ENCODE measurements around the gene RAPGEF6. TPM values are rescaled to one million over a fixed set of nuclear protein-coding genes. Genes with fewer than 3 reads are reported as not detected.
A peak's percentile ranks its signal among the peaks of the same experiment; 100 is the strongest.

Gene RAPGEF6
- total RNA-seq, 2 experiments from 2014 or later, result 26.7 to 31.3 TPM

- no peak overlapping the region for H3K4me3 Mint-ChIP-seq
- peak overlapping the region; percentile 23 for H3K27ac Mint-ChIP-seq
- no peaks in the 10 kb centered on the region for H3K9me3 Mint-ChIP-seq
- CTCF ChIA-PET, result interaction anchor here (1.0 to 2.5 kb wide), 4 partner anchors 8 to 106 kb away, joined by 3 to 7 read pairs (median 4); no protein-coding TSS in a partner anchor
- H3K36me3 Mint-ChIP-seq, result peaks cover 2% of the 10 kb centered on the region
- H3K4me1 Mint-ChIP-seq (ENCODE audit: low read depth), result peaks cover 78% of the 10 kb centered on the region
- DNase-seq, result no peak
- no peaks in the 10 kb centered on the region for H3K27me3 Mint-ChIP-seq
- POLR2A ChIA-PET, result interaction anchor here (2.0 kb wide), 2 partner anchors 8 to 14 kb away, joined by 7 to 11 read pairs; no protein-coding TSS in a partner anchor
- intact Hi-C loops (cut with micrococcal nuclease), result loop anchor here (2.0 to 10.0 kb wide), 4 partner anchors 15 to 891 kb away; partner anchors contain the start of gene LYRM7
Measured at GRCh38 chr5:131533836-131534235, 101.2 kb downstream of the RAPGEF6 start.

- Mint-ChIP-seq H3K4me3 (peak overlapping the region; percentile 75), H3K9me3 (no peaks in the 10 kb centered on the region), H3K36me3 (no peaks in the 10 kb centered on the region), H3K27ac (peak overlapping the region; percentile 91), H3K27me3 (no peaks in the 10 kb centered on the region), H3K4me1 (ENCODE audit: low read depth) (peaks cover 72% of the 10 kb centered on the region)
- CTCF ChIA-PET, result interaction anchor here (0.7 to 2.5 kb wide), 6 partner anchors 8 to 136 kb away, joined by 3 to 8 read pairs (median 4); no protein-coding TSS in a partner anchor
- POLR2A ChIA-PET, result interaction anchor here (0.6 to 2.0 kb wide), 3 partner anchors 10 to 145 kb away, joined by 4 to 11 read pairs (median 7); no protein-coding TSS in a partner anchor
- intact Hi-C loops (cut with micrococcal nuclease), result loop anchor here (1.0 to 10.0 kb wide), 6 partner anchors 9 to 893 kb away; partner anchors contain the start of gene LYRM7
- no peak for DNase-seq
Measured at GRCh38 chr5:131532031-131532640, 102.9 kb downstream of the RAPGEF6 start.

DNA sequence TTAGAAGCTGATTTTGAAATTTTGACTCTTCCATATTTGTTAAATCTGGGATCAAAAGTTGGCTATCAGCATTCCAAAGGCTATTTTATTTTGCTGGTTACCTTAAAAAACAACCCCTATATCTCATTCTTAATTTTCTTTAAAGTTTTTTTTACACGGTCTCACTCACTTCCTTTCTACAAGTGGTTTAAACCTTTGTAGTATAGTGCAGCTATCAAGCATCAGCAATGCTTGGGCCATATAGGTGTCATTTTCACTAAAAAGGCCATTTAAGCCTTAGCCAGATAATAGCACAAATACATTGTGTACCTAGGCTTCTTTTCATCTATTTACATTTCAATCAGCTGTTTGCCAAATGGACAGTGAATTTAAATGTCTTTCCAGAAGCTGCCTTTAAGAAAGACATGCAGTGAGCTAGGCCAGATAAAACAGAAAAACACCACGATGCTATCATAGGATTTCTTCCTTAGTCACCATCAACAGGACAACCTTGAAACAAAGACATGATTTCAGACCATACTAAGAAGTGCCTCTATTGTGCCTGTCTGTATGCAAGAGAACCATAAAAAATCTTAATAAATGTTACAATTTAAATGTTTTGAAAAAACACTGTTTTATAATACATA is 104.2 kb downstream of the RAPGEF6 start:
- POLR2A ChIA-PET, result interaction anchor here (0.6 to 0.9 kb wide), 2 partner anchors 10 to 58 kb away, joined by 3 to 4 read pairs; no protein-coding TSS in a partner anchor
- Mint-ChIP-seq H3K4me1 (ENCODE audit: low read depth) (peaks cover 74% of the 10 kb centered on the region), H3K27me3 (no peaks in the 10 kb centered on the region), H3K4me3 (peak overlapping the region; percentile 9), H3K9me3 (no peaks in the 10 kb centered on the region), H3K27ac (peak overlapping the region; percentile 73), H3K36me3 (no peaks in the 10 kb centered on the region)
- CTCF ChIA-PET, result interaction anchor here (0.9 to 2.0 kb wide), 5 partner anchors 10 to 477 kb away, joined by 3 to 5 read pairs (median 3); no protein-coding TSS in a partner anchor
- DNase-seq, result no peak
- intact Hi-C loops (cut with micrococcal nuclease), result loop anchor here (10.0 kb wide), 2 partner anchors 356 to 894 kb away; partner anchors contain the start of gene LYRM7

GRCh38 chr5:131528682-131529081 is 106.3 kb downstream of the RAPGEF6 start:
- peak overlapping the region; percentile 15 for H3K27ac Mint-ChIP-seq
- H3K9me3 Mint-ChIP-seq, result no peaks in the 10 kb centered on the region
- no peak for DNase-seq
- intact Hi-C loops (cut with micrococcal nuclease), result no loop called here
- H3K36me3 Mint-ChIP-seq, result no peaks in the 10 kb centered on the region
- ChIA-PET POLR2A (no interaction called here), CTCF (interaction anchor here (1.5 kb wide), 1 partner anchor 17 kb away, joined by 5 read pairs; no protein-coding TSS in a partner anchor)
- peaks cover 69% of the 10 kb centered on the region for H3K4me1 Mint-ChIP-seq (ENCODE audit: low read depth)
- H3K27me3 Mint-ChIP-seq, result no peaks in the 10 kb centered on the region
- no peak overlapping the region for H3K4me3 Mint-ChIP-seq

DNA sequence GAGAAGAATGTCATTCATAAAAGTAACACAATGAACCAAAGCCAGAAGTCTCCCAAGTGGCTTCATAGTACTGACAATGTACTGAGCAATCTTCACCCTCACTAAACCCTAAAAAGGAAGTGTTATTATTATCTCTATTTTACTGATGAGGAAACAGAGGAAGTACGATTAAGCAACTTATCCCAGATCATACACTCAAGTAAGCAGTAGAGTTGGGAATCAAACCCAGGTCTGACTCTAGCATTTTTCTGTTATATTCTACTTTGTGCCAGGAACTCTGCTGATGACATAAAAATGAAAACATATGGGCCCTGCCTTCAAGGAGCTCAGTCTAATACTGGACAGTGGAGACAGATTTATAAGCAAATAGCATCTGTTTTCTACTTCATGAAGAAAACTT is 109.2 kb downstream of the RAPGEF6 start:
- POLR2A ChIA-PET, result no interaction called here
- H3K27me3 Mint-ChIP-seq, result no peaks in the 10 kb centered on the region
- CTCF ChIA-PET, result no interaction called here
- H3K36me3 Mint-ChIP-seq, result no peaks in the 10 kb centered on the region
- H3K9me3 Mint-ChIP-seq, result no peaks in the 10 kb centered on the region
- peaks cover 65% of the 10 kb centered on the region for H3K4me1 Mint-ChIP-seq (ENCODE audit: low read depth)
- no peak for DNase-seq
- intact Hi-C loops (cut with micrococcal nuclease), result no loop called here
- H3K4me3 Mint-ChIP-seq, result no peak overlapping the region
- H3K27ac Mint-ChIP-seq, result no peak overlapping the region

GRCh38 chr5:131524431-131524830 is 110.6 kb downstream of the RAPGEF6 start:
- DNase-seq, result no peak
- Mint-ChIP-seq H3K4me1 (ENCODE audit: low read depth) (peaks cover 57% of the 10 kb centered on the region), H3K4me3 (no peak overlapping the region), H3K36me3 (peaks cover 4% of the 10 kb centered on the region), H3K9me3 (no peaks in the 10 kb centered on the region), H3K27ac (no peak overlapping the region), H3K27me3 (no peaks in the 10 kb centered on the region)
- POLR2A ChIA-PET, result no interaction called here
- intact Hi-C loops (cut with micrococcal nuclease), result no loop called here
- CTCF ChIA-PET, result interaction anchor here (0.7 to 1.7 kb wide), 2 partner anchors 9 to 93 kb away, joined by 3 to 7 read pairs; no protein-coding TSS in a partner anchor

DNA sequence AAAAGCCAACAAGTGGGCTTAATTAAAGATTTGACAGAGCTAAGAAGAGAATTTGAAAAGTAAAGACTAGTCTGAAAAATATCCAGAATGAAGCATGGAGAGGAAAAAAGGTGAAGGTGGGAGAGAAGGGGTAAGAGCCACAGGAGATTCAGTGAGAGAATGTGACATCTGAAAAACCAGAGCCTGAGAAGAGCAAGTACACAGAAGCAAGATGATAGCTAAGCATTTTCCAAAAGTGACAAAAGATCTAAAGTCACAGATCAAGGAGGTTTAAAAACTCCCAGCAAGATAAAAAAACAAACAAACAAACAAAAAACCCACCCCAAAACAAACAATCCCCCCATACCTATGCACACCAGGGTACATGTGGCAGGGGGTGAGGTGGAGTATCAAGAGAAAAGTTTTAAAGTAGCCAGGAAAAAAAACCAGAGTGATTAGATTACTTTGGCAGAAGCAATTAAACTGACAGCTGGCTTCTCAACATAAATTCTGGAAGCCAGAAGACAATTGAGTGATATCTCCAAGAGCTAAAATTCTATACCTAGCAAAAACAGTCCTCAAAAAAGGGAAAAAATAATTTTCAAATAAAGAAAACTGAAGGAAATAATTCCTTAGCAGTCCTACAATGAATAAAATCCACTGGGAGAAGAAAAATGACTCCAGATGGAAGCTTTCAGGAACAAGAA is 111.4 kb downstream of the RAPGEF6 start:
- no peak for DNase-seq
- Mint-ChIP-seq H3K4me3 (no peak overlapping the region), H3K27me3 (no peaks in the 10 kb centered on the region), H3K4me1 (ENCODE audit: low read depth) (peaks cover 50% of the 10 kb centered on the region), H3K36me3 (peaks cover 9% of the 10 kb centered on the region), H3K9me3 (no peaks in the 10 kb centered on the region), H3K27ac (no peak overlapping the region)
- ChIA-PET POLR2A (no interaction called here), CTCF (interaction anchor here (0.6 to 1.7 kb wide), 4 partner anchors 10 to 539 kb away, joined by 3 to 7 read pairs (median 4); no protein-coding TSS in a partner anchor)
- intact Hi-C loops (cut with micrococcal nuclease), result loop anchor here (1.0 kb wide), 1 partner anchor 8 kb away; no protein-coding TSS in a partner anchor

- no peaks in the 10 kb centered on the region for H3K27me3 Mint-ChIP-seq
- no peaks in the 10 kb centered on the region for H3K9me3 Mint-ChIP-seq
- peaks cover 13% of the 10 kb centered on the region for H3K36me3 Mint-ChIP-seq
- ChIA-PET POLR2A (interaction anchor here (0.6 to 1.0 kb wide), 3 partner anchors 9 to 506 kb away, joined by 3 to 5 read pairs (median 4); no protein-coding TSS in a partner anchor), CTCF (interaction anchor here (1.0 to 1.3 kb wide), 4 partner anchors 12 to 446 kb away, joined by 3 to 4 read pairs (median 3); no protein-coding TSS in a partner anchor)
- H3K27ac Mint-ChIP-seq, result no peak overlapping the region
- intact Hi-C loops (cut with micrococcal nuclease), result no loop called here
- DNase-seq, result no peak
- H3K4me3 Mint-ChIP-seq, result no peak overlapping the region
- peaks cover 45% of the 10 kb centered on the region for H3K4me1 Mint-ChIP-seq (ENCODE audit: low read depth)
Measured at GRCh38 chr5:131521252-131521651, 113.8 kb downstream of the RAPGEF6 start.

DNA sequence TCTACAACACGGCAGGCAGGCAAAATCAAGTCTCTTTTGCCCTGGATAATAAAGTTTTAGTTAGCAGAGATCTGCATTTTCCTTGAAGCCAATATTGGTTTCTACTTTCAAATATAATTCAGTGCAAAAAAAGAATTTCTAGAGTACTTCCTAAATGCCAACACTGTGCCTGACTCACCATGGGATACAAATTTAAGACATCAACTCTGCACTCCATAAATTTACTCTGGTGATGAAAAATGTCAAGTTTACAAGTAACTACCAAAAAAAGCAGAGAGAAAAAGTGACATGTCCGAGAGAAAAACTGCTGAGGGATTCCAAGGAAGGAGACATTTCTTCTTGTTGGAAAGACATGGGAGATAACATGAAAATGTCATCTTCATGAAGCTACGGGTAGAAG is 119.7 kb downstream of the RAPGEF6 start:
- Mint-ChIP-seq H3K4me1 (ENCODE audit: low read depth) (peaks cover 50% of the 10 kb centered on the region), H3K4me3 (no peak overlapping the region), H3K36me3 (peaks cover 22% of the 10 kb centered on the region), H3K27me3 (no peaks in the 10 kb centered on the region), H3K9me3 (no peaks in the 10 kb centered on the region), H3K27ac (peak overlapping the region; percentile 35)
- POLR2A ChIA-PET, result no interaction called here
- no peak for DNase-seq
- intact Hi-C loops (cut with micrococcal nuclease), result loop anchor here (1.0 to 5.0 kb wide), 3 partner anchors 8 to 492 kb away; no protein-coding TSS in a partner anchor
- CTCF ChIA-PET, result no interaction called here

- Mint-ChIP-seq H3K4me3 (peak overlapping the region; percentile 60), H3K4me1 (ENCODE audit: low read depth) (peaks cover 54% of the 10 kb centered on the region), H3K36me3 (peaks cover 25% of the 10 kb centered on the region), H3K27ac (peak overlapping the region; percentile 65), H3K9me3 (no peaks in the 10 kb centered on the region), H3K27me3 (no peaks in the 10 kb centered on the region)
- no peak for DNase-seq
- intact Hi-C loops (cut with micrococcal nuclease), result loop anchor here (1.0 to 5.0 kb wide), 5 partner anchors 9 to 493 kb away; no protein-coding TSS in a partner anchor
- CTCF ChIA-PET, result no interaction called here
- POLR2A ChIA-PET, result no interaction called here
Measured at GRCh38 chr5:131514316-131515283, 120.4 kb downstream of the RAPGEF6 start.

DNA sequence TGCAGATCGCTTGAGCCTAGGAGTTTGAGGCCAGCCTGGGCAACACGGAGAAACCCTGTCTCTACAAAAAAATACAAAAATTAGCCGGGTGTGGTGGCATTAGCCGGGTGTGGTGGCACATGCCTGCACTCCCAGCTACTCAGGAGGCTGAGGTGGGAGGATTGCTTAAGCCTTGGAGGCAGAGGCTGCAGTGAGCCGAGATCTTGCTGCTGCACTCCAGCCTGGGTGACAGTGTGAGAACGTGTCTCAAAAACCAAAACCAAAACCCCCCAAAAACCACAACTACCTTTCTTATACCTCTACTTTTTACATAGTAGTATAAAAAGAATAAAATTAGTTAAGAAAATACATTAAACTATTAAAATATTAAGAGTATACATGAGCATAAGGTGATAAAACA is 121.2 kb downstream of the RAPGEF6 start:
- H3K9me3 Mint-ChIP-seq, result no peaks in the 10 kb centered on the region
- H3K27me3 Mint-ChIP-seq, result no peaks in the 10 kb centered on the region
- H3K4me3 Mint-ChIP-seq, result no peak overlapping the region
- ChIA-PET CTCF (interaction anchor here (1.7 to 2.0 kb wide), 2 partner anchors 20 to 75 kb away, joined by 3 to 5 read pairs; no protein-coding TSS in a partner anchor), POLR2A (no interaction called here)
- no peak overlapping the region for H3K27ac Mint-ChIP-seq
- intact Hi-C loops (cut with micrococcal nuclease), result loop anchor here (1.0 to 2.0 kb wide), 3 partner anchors 19 to 35 kb away; no protein-coding TSS in a partner anchor
- peaks cover 54% of the 10 kb centered on the region for H3K4me1 Mint-ChIP-seq (ENCODE audit: low read depth)
- no peak for DNase-seq
- peaks cover 19% of the 10 kb centered on the region for H3K36me3 Mint-ChIP-seq

Data from activated CD4-positive, alpha-beta memory T cell treated with anti-CD3 and anti-CD28 coated beads for 36 hours (primary cell).